COR-L47 (cell line): ENCODE data around the gene TSEN54.

Experiments
- DNase-seq: peaks from one replicate; lab custom pipeline; 2025; lab: John Stamatoyannopoulos, UW

TSEN54 gene

DNA sequence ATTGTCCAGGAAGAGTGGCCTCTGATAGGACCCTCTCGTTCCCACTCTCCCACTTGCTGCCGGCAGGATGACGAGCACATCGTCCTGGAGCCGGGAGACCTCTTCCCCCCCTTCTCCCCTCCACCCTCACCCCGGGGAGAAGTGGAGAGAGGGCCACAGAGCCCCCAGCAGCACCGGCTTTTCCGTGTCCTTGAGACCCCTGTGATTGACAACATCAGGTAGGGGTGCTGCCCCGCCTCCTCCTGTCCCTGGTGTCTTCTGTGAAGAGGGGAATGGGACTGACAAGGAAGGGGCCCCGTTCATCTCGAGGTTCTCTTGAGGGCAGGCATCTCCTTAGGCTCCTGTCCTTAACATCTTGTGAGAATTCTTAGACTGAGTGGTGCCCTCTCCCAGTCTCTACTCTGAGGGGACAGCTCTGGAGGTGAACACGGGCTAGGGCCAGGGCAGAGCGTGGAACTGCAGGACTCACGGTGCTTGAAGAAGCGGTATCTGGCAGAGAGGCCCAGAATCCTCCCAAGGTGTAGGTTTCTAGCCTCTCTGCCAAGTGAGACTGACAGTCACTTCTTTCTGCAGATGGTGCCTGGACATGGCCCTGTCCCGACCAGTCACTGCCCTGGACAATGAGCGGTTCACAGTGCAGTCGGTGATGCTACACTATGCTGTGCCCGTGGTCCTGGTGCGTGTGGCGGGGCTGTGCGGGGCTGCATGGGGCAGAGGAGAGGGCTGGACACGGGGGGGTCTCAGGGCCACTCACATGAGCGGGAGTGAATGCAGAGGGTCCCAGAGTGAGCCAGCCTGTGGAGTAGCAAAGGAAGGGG lies 27.4 kb upstream of the TSEN54 start:
- no peak for DNase-seq

- no peak for DNase-seq
Measured at GRCh38 chr17:75489511-75489955, 26.8 kb upstream of the TSEN54 start.

DNA sequence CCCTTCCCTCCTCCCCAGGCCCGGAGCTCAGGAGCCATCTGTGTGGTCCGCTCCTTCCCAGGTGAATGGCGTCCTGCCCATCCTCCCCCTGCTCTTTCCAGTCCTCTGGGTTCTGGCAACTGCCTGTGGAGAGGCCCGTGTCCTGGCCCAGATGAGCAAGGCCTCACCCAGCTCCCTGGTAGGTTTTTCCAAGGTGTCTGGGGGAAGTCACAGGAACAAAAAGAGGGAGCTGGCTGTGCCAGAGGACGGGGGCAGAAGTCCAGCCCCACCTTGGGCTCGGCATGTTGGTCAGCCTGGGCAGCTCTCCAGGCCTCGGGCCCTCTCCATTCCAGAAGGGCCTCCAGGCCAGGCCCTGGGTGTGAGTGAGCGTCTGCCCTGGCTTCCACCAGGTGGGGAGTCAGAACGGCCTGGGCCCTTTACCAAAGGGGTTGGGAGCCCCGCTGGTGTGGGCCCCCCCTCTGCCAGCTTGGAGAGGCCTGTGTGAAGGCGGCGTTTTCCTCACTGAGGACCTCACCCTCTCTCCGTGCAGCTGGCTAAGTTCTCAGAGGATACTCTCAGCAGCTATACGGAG lies 26.1 kb upstream of the TSEN54 start:
- no peak for DNase-seq

GRCh38 chr17:75490953-75491649 lies 25.2 kb upstream of the TSEN54 start:
- no peak for DNase-seq

DNA sequence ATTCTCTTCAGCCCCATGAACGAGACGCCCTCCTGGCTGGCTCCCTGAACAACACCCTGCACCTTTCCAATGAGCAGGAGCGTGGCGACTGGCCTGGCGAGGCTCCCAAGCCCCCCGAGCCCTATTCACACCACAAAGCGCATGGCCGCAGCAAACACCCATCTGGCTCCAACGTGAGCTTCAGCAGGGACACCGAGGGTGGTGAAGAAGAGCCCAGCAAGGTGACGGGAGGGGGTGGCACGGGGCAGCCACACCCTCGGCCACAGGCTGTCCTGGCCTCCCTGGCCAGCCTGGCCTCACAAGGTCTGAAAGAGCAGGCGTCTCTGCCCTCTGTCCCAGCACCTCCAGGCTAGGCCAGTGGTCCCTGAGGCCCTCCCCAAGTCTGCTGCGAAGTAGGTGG lies 24.6 kb upstream of the TSEN54 start:
- DNase-seq, result no peak

DNA sequence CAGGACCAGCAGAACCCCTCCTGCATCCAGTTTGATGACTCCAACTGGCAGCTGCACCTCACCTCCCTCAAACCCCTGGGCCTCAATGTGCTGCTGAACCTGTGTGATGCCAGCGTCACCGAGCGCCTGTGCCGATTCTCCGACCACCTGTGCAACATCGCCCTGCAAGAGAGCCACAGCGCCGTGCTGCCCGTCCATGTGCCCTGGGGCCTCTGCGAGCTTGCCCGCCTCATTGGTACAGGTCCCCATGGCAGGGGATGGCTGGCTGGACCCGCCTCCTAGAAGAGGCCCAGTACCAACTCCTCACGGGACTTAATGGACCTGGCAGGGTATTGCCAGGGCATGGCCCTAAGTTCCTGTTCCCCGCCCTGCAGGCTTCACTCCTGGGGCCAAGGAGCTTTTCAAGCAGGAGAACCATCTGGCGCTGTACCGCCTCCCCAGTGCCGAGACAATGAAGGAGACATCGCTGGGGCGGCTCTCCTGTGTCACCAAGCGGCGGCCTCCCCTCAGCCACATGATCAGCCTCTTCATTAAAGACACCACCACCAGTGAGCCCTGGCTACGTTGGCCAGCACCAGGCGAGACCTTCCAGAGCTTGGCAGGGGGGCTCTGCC lies 23.7 kb upstream of the TSEN54 start:
- DNase-seq, result no peak

DNA sequence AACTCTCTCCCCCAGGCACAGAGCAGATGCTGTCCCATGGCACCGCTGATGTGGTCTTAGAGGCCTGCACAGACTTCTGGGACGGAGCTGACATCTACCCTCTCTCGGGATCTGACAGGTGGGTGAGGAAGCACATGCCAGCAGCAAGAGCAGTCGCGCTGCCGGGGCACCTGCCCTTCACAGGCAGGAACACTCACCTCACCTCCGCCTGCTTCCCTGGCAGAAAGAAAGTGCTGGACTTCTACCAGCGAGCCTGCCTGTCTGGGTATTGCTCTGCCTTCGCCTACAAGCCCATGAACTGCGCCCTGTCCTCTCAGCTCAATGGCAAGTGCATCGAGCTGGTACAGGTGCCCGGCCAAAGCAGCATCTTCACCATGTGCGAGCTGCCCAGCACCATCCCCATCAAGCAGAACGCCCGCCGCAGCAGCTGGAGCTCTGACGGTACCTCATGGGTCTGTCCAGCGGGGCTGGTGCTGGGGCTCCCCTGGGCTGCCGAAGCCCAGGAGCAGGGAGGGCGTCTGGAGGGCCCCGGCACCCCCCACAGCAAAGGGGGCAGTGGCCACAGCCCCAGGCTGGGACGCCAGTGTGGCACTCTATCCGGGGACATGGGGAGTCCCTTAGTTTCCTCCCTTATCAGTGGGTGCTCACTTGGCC lies 22.7 kb upstream of the TSEN54 start:
- DNase-seq, result no peak

DNA sequence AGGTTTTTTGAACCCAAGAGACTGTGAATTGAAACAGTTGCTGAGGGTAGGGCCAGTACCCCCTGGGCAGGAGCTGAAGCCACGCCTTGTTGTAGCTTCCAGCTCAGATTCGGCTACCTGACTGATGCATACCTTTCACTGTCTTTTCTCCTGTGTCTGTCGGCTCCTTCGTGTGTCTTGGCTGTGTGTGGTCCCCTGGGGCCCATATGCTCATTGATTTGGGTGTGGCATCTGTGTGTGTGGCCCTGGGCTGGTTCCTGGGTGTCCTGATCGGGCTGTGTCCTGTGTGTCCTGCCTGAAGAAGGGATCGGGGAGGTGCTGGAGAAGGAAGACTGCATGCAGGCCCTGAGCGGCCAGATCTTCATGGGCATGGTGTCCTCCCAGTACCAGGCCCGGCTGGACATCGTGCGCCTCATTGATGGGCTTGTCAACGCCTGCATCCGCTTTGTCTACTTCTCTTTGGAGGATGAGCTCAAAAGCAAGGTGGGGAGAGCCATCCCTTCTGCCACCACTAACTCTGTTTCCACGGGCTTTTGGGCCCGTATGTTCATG lies 21.9 kb upstream of the TSEN54 start:
- DNase-seq, result no peak

DNA sequence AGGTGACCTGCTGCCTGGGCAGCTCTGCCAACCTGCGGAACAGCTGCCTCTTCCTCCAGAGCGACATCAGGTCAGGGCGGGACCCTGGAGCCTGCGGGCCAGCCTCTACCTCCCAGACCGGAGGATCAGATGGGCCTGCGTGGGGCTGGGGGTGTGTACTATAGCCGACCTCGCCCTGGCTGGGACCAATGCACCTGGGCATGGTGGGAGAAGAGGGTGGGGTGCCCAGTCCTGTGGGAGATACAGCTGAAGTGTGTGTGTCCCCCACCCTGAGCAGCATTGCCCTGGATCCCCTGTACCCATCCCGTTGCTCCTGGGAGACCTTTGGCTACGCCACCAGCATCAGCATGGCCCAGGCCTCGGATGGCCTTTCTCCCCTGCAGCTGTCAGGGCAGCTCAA lies 20.3 kb upstream of the TSEN54 start:
- DNase-seq, result no peak

- no peak for DNase-seq
Measured at GRCh38 chr17:75498039-75498725, 18.1 kb upstream of the TSEN54 start.

DNA sequence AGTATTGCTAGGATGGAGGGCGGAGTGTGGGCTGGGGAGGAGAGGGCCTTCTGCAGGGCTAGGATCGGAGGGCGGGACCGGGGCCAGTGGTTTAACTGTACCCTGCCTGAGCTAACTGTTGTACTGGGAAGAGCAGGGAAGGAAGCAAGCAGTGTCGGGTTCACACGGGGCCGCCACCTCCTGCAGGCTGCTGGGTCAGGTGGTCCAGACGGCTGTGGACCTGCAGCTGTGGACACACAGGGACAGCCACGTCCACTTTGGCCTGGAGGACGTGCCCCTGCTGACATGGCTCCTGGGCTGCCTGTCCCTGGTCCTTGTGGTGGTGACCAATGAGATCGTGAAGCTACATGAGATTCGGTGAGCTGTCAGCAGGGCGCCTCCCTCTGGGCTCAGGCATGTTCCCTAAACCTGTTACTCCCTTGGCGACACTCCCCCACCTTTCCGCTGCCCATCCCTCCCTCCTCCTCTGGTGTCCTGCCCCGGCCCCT lies 17.6 kb upstream of the TSEN54 start:
- no peak for DNase-seq

GRCh38 chr17:75499313-75500022 lies 16.9 kb upstream of the TSEN54 start:
- no peak for DNase-seq

- DNase-seq, result no peak
Measured at GRCh38 chr17:75500419-75501216, 15.7 kb upstream of the TSEN54 start.

- no peak for DNase-seq
Measured at GRCh38 chr17:75501378-75502071, 14.8 kb upstream of the TSEN54 start.

DNA sequence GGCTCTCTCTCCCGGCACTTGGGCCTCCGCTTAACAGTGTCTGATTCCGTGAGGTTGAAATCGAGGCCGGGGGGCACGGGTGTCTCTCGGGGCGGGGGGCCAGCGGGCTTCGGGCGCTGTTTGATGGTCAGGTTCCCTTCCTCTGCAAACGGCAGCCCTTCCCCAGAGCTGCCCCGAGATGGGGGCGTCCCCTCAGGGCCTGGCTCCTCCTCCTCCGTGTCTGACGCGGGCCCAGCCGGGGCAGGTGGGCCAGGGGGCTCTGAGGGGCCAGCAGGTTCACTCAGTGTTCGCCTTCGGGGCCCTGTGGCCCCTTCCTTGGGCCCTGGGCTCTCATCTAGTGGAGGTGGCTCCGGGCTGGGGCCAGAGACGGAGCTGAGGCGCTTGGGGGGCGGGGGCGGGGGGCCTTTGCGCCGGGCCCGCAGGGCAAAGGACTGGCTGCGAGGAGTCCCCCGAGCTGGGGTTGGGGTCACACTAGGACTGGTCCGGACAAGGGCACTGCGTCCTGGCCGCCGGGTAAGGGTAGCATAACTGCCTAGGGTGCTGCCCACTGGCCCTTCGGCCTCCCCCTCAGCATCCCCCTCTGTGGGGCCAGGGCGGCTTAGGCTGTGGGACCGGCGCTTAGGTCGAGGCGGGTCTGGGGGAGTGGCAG lies 14.1 kb upstream of the TSEN54 start:
- no peak for DNase-seq

GRCh38 chr17:75502721-75503329 lies 13.5 kb upstream of the TSEN54 start:
- no peak for DNase-seq

DNA sequence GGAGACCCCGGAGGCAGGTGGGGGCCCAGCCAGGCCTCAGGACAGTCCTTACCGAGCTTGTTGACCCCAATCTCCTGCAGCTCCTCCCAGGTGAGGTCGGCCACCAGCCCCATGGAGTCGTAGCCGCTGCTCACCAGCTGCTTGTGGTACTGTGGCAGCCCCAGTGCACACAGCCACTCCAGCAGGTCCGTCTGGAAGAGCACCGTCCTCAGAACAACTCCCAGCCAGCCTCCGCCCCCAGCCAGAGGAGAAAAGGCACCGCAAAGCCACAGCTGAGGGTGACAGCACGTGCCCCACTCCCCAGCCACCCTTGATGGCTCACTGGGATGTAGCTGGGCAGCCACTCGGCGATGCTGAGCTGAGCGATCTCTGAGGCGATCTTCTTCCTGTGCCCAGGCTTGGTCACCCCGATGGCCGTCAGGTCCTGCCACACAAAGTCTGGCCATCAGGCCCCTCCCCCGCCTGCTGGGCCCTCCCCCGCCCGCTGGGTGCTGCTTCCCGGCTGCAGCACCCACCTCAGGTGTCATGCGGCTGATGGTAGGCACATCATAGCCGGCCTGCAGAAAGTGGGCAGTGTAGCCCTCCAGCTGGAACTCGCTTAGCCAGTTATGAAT lies 12.9 kb upstream of the TSEN54 start:
- no peak for DNase-seq

GRCh38 chr17:75503976-75504346 lies 12.4 kb upstream of the TSEN54 start:
- no peak for DNase-seq
